ENCODE results near the gene SPTB. TPM values are rescaled to one million over a fixed set of nuclear protein-coding genes. Genes with fewer than 3 reads are reported as not detected.

Gene SPTB
- total RNA-seq, 1 experiment from 2014 or later, result 2.3 TPM

DNA sequence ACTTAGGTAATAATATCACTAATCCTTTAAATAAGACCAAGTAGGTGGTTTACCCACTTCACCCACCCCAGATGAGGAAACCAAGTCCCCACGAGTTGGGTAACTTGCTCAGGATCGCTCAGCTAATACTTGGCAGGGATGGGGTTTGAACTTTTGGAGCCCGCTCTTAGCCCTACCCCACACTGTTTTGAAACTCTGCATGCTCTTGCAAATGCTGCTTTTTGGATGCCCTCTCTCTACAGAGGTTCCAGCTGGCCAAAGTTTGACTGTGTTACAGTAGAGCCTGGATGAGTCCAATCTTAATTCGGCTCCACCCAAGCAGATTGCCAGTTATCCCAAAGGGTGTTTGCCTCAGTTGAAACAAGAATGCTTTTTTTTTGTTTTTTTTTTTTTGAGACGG lies 168.7 kb downstream of the SPTB start:
- Mint-ChIP-seq H3K4me3 (no peak overlapping the region), H3K4me1 (peaks cover 60 to 68% of the 10 kb centered on the region in 2 experiments), H3K9me3 (peaks cover 26 to 28% of the 10 kb centered on the region in 2 experiments), H3K27me3 (ENCODE audit: low read depth) (peaks cover 15% of the 10 kb centered on the region), H3K27ac (no peak overlapping the region), H3K36me3 (ENCODE audit: insufficient read depth in 1 of 3, low read depth in 3 of 3) (peaks cover 37 to 40% (median 39%) of the 10 kb centered on the region in 3 experiments)
- Histone ChIP-seq H2AK5ac (ENCODE audit: insufficient read length, low read length) (no peak overlapping the region), H2BK5ac (ENCODE audit: insufficient read length, low read length) (no peak overlapping the region), H4K91ac (ENCODE audit: insufficient read length, low read depth, low read length) (no peak overlapping the region), H4K8ac (replicated peaks; ENCODE audit: insufficient read length, low read depth, low read length) (no peak overlapping the region), H3K18ac (ENCODE audit: insufficient read length, low read depth, low read length) (no peak overlapping the region), H3T11ph (ENCODE audit: low read length) (no peak overlapping the region), H2BK20ac (ENCODE audit: low read depth, low read length, poor library complexity, severe bottlenecking) (no peak overlapping the region), H3K23me2 (ENCODE audit: insufficient read length, low read depth, low read length, poor library complexity, severe bottlenecking) (peaks cover 17% of the 10 kb centered on the region), H3K56ac (ENCODE audit: insufficient read length, low read depth, low read length) (no peak overlapping the region), H3K27ac (ENCODE audit: insufficient read length, low read depth, low read length) (no peak overlapping the region), H2BK15ac (ENCODE audit: low read depth, low read length) (no peak overlapping the region), H2AFZ (ENCODE audit: low read length) (no peak overlapping the region), H3K23ac (ENCODE audit: insufficient read length, low read depth, low read length) (no peak overlapping the region), H3K9ac (ENCODE audit: extremely low read depth, insufficient read length, low read length) (no peak overlapping the region), H2BK12ac (ENCODE audit: insufficient read length, low read depth, low read length) (no peak overlapping the region), H3K14ac (ENCODE audit: insufficient read depth, low read length) (no peak overlapping the region), H4K20me1 (ENCODE audit: control insufficient read depth, insufficient read depth, insufficient read length) (no peaks in the 10 kb centered on the region), H2BK120ac (ENCODE audit: low read depth, low read length, poor library complexity, severe bottlenecking) (no peak overlapping the region), H3K27me3 (ENCODE audit: insufficient read depth, low read length) (no peaks in the 10 kb centered on the region), H4K5ac (ENCODE audit: insufficient read length, low read depth, low read length) (no peak overlapping the region), H3K4me2 (ENCODE audit: insufficient read depth, insufficient read length, low read length) (no peak overlapping the region), H3K4ac (ENCODE audit: low read depth, low read length) (no peak overlapping the region), H3K79me2 (ENCODE audit: insufficient read depth, low read length) (peaks cover 19% of the 10 kb centered on the region; the same call in 1 of the 2 replicates), H3K9me3 (ENCODE audit: control insufficient read depth, low read depth, low read length) (no peaks in the 10 kb centered on the region), H3K4me1 (ENCODE audit: insufficient read depth, low read length) (peaks cover 18% of the 10 kb centered on the region), H3K79me1 (ENCODE audit: insufficient read depth, low read depth, low read length, poor library complexity, severe bottlenecking) (no peaks in the 10 kb centered on the region)
- no CpG with 5 or more reads among the region's 5 CpGs for WGBS (ENCODE audit: extremely low coverage, insufficient read length, low lambda C conversion rate)
- TF ChIP-seq, protein P1, sequence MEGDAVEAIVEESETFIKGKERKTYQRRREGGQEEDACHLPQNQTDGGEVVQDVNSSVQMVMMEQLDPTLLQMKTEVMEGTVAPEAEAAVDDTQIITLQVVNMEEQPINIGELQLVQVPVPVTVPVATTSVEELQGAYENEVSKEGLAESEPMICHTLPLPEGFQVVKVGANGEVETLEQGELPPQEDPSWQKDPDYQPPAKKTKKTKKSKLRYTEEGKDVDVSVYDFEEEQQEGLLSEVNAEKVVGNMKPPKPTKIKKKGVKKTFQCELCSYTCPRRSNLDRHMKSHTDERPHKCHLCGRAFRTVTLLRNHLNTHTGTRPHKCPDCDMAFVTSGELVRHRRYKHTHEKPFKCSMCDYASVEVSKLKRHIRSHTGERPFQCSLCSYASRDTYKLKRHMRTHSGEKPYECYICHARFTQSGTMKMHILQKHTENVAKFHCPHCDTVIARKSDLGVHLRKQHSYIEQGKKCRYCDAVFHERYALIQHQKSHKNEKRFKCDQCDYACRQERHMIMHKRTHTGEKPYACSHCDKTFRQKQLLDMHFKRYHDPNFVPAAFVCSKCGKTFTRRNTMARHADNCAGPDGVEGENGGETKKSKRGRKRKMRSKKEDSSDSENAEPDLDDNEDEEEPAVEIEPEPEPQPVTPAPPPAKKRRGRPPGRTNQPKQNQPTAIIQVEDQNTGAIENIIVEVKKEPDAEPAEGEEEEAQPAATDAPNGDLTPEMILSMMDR (conservative IDR thresholded peaks at IDR 0.05), result no peak
- DNase-seq, result no peak
